GM23338 (cell line): ENCODE results near the gene TARS2. TPM values are rescaled to one million over a fixed set of nuclear protein-coding genes. Genes with fewer than 3 reads are reported as not detected.

ENCODE experiments used
- ATAC-seq: fragments of 200-7000 bp; cut with Tn5 transposase; 3 replicates; pipeline ENCODE4 v1.9.1; 2020
- DNase-seq: peaks from one replicate; pipeline ENCODE4 v3.0.0-alpha.2; 2015; ENCODE audit warnings: low spot score
- H2AFZ ChIP-seq: fragments of 200-600 bp; sonication (generic); 2 replicates; pipeline ENCODE4 v1.8.0; 2016; ENCODE audit warnings: antibody characterized with exemption, mild to moderate bottlenecking, moderate library complexity
- H3F3A ChIP-seq: fragments of 200-600 bp; sonication (generic); replicated peaks from 2 replicates; pipeline ENCODE4 v1.8.0; 2017; ENCODE audit warnings: antibody characterized with exemption, mixed run types, low read depth
- H3K27ac ChIP-seq: fragments of 200-600 bp; sonication (generic); 2 replicates; pipeline ENCODE4 v1.6.1; 2016; ENCODE audit warnings: low read depth
- H3K27me3 ChIP-seq: fragments of 200-600 bp; sonication (generic); 2 replicates; pipeline ENCODE4 v1.8.0; 2016; ENCODE audit warnings: mild to moderate bottlenecking, mixed run types, moderate library complexity; ENCODE audit not compliant: insufficient read depth
- H3K36me3 ChIP-seq: fragments of 200-600 bp; sonication (generic); 2 replicates; pipeline ENCODE4 v1.8.0; 2016; ENCODE audit warnings: mild to moderate bottlenecking; ENCODE audit not compliant: insufficient read depth
- H3K4me1 ChIP-seq: fragments of 200-600 bp; sonication (generic); 2 replicates; pipeline ENCODE4 v1.8.0; 2016; ENCODE audit warnings: mild to moderate bottlenecking, moderate library complexity; ENCODE audit not compliant: insufficient read depth
- H3K4me2 ChIP-seq: fragments of 200-600 bp; sonication (generic); 2 replicates; pipeline ENCODE4 v1.7.1; 2017; ENCODE audit warnings: mixed run types
- H3K4me3 ChIP-seq: fragments of 200-600 bp; sonication (generic); 2 replicates; pipeline ENCODE4 v1.6.1; 2016; ENCODE audit warnings: mixed run types
- H3K79me2 ChIP-seq: fragments of 200-600 bp; sonication (generic); replicated peaks from 2 replicates; pipeline ENCODE4 v1.8.0; 2017; ENCODE audit warnings: mild to moderate bottlenecking; ENCODE audit not compliant: insufficient read depth
- H3K9me2 ChIP-seq: fragments of 200-600 bp; sonication (generic); 2 replicates; pipeline ENCODE4 v1.8.0; 2017; ENCODE audit not compliant: insufficient read depth
- H4K20me1 ChIP-seq: fragments of 200-600 bp; sonication (generic); replicated peaks from 2 replicates; pipeline ENCODE4 v1.8.0; 2017; ENCODE audit warnings: mild to moderate bottlenecking; ENCODE audit not compliant: insufficient read depth
- H3K27ac Mint-ChIP-seq: 2 replicates; pipeline ENCODE4 v1.8.0; 2020; ENCODE audit warnings: inconsistent platforms, mild to moderate bottlenecking, moderate library complexity, mixed read lengths
- H3K27me3 Mint-ChIP-seq: 3 replicates; pipeline ENCODE4 v1.8.0; 2022; ENCODE audit warnings: low read depth, mild to moderate bottlenecking, moderate library complexity, mixed read lengths, inconsistent platforms; ENCODE audit not compliant: insufficient read depth, poor library complexity
- H3K36me3 Mint-ChIP-seq: 3 replicates; pipeline ENCODE4 v1.8.0; 2021; ENCODE audit warnings: low read depth, mild to moderate bottlenecking, inconsistent platforms, moderate library complexity, mixed read lengths
- H3K4me1 Mint-ChIP-seq: 3 replicates; pipeline ENCODE4 v1.8.0; 2020; ENCODE audit warnings: mild to moderate bottlenecking, inconsistent platforms, mixed read lengths
- H3K4me3 Mint-ChIP-seq: 3 replicates; pipeline ENCODE4 v1.8.0; 2021; ENCODE audit warnings: moderate library complexity, mild to moderate bottlenecking, inconsistent platforms, mixed read lengths
- H3K9me3 Mint-ChIP-seq: 3 replicates; pipeline ENCODE4 v1.8.0; 2020; ENCODE audit warnings: moderate library complexity, mild to moderate bottlenecking, inconsistent platforms, mixed read lengths
- CREB1 ChIP-seq: fragments of 250-450 bp; sonication (Bioruptor Pico); IDR thresholded peaks from 2 replicates; pipeline ENCODE4 v1.5.0; 2020; ENCODE audit warnings: low read depth, mild to moderate bottlenecking, moderate library complexity
- CTCF ChIP-seq, 2 experiments: fragments of 200-600 bp in 1 of 2; sonication (generic) in 1 of 2; conservative IDR thresholded peaks; 2 replicates each; pipeline versions ENCODE4 v1.5.1 to v1.6.1; 2016 to 2017; ENCODE audit warnings: antibody characterized with exemption in 2 of 2, low read depth in 2 of 2, mild to moderate bottlenecking in 2 of 2, moderate library complexity in 1 of 2
- ETS1 ChIP-seq: IDR thresholded peaks from 2 replicates; pipeline ENCODE4 v1.6.1; 2016; ENCODE audit warnings: antibody characterized with exemption
- EZH2 ChIP-seq: fragments of 200-600 bp; sonication (generic); IDR thresholded peaks from one replicate; pipeline ENCODE4 v1.8.0; 2017; ENCODE audit warnings: antibody characterized with exemption, mild to moderate bottlenecking, low read depth; ENCODE audit not compliant: unreplicated experiment
- EZH2phosphoT487 ChIP-seq: fragments of 200-600 bp; sonication (generic); IDR thresholded peaks from one replicate; pipeline ENCODE4 v1.8.1; 2018; ENCODE audit warnings: antibody characterized with exemption; ENCODE audit not compliant: unreplicated experiment
- NANOG ChIP-seq: IDR thresholded peaks from 2 replicates; pipeline ENCODE4 v1.6.1; 2016; ENCODE audit warnings: antibody characterized with exemption, borderline replicate concordance
- POLR2AphosphoS5 ChIP-seq: IDR thresholded peaks from 2 replicates; pipeline ENCODE4 v1.6.1; 2016; ENCODE audit warnings: antibody characterized with exemption, low read depth
- STAT1 ChIP-seq: IDR thresholded peaks from one replicate; pipeline ENCODE4 v1.6.1; 2016; ENCODE audit warnings: antibody characterized with exemption; ENCODE audit not compliant: unreplicated experiment
- ZNF114 ChIP-seq: fragments of 250-450 bp; sonication (Bioruptor Pico); IDR thresholded peaks from 2 replicates; pipeline ENCODE4 v1.5.0; 2020; ENCODE audit warnings: mild to moderate bottlenecking, moderate library complexity
- ZNF331 ChIP-seq: fragments of 250-450 bp; sonication (Bioruptor Pico); IDR thresholded peaks from 2 replicates; pipeline ENCODE4 v1.5.0; 2020; ENCODE audit warnings: low read depth, mild to moderate bottlenecking, moderate library complexity
- ZNF462 ChIP-seq: fragments of 250-450 bp; sonication (Bioruptor Pico); IDR thresholded peaks from 2 replicates; pipeline ENCODE4 v1.5.0; 2020; ENCODE audit warnings: mild to moderate bottlenecking, moderate library complexity
- polyA plus RNA-seq: library from polyadenylated mRNA; unstranded; fragments of >200 nt; fragmentation: Nextera tagmentation; extraction: Ambion mirVana; gene quantifications from 2 replicates; pipeline ENCODE4 v1.2.1, GENCODE V29; 2016
- total RNA-seq: library from RNA; depleted of rRNA; stranded (reverse); fragments of >200 nt; shearing (Covaris generic); gene quantifications from 2 replicates; pipeline ENCODE4 v1.2.3, GENCODE V29; 2014

Gene TARS2
- total and polyA plus RNA-seq, 2 experiments from 2014 or later, result 19.5 to 28.4 TPM

- Histone ChIP-seq H3K4me1 (no peaks in the 10 kb centered on the region), H3F3A (peaks cover 10% of the 10 kb centered on the region), H3K27ac (no peak overlapping the region), H3K9me2 (no peaks in the 10 kb centered on the region), H3K4me3 (no peak overlapping the region), H4K20me1 (peaks cover 4% of the 10 kb centered on the region; the same call in 1 of the 2 replicates), H3K4me2 (no peak overlapping the region), H3K27me3 (no peaks in the 10 kb centered on the region), H3K36me3 (peaks cover 27% of the 10 kb centered on the region), H3K79me2 (no peaks in the 10 kb centered on the region; the same call in 1 of the 2 replicates), H2AFZ (no peak overlapping the region)
- peaks cover 2% of the 10 kb centered on the region for H3K27me3 Mint-ChIP-seq
- H3K27ac Mint-ChIP-seq, result no peak overlapping the region
- H3K4me1 Mint-ChIP-seq, result no peaks in the 10 kb centered on the region
- ATAC-seq (peak; percentile 75), DNase-seq (peak; percentile 86)
- H3K36me3 Mint-ChIP-seq, result peaks cover 43% of the 10 kb centered on the region
- H3K9me3 Mint-ChIP-seq, result no peaks in the 10 kb centered on the region
- TF ChIP-seq EZH2phosphoT487 (no peak), CTCF (conservative IDR thresholded peaks at IDR 0.05; ENCODE audit: low read depth in 2 of 2) (peak; percentile 75 to 78)
- H3K4me3 Mint-ChIP-seq, result no peak overlapping the region
Measured at GRCh38 chr1:150464422-150464826, 22.8 kb upstream of the TARS2 start.

- no peak for DNase-seq
- Histone ChIP-seq H3F3A (peaks cover 10% of the 10 kb centered on the region), H4K20me1 (peaks cover 4% of the 10 kb centered on the region; the same call in 1 of the 2 replicates), H3K27ac (no peak overlapping the region), H2AFZ (no peak overlapping the region), H3K4me1 (0 out of 2 replicates have a peak, but pooled peaks cover 3% of the 10 kb centered on the region), H3K4me3 (no peak overlapping the region), H3K36me3 (peaks cover 35% of the 10 kb centered on the region), H3K79me2 (no peaks in the 10 kb centered on the region), H3K4me2 (no peak overlapping the region), H3K9me2 (no peaks in the 10 kb centered on the region), H3K27me3 (no peaks in the 10 kb centered on the region)
- ATAC-seq, result no peak
- Mint-ChIP-seq H3K4me3 (no peak overlapping the region), H3K9me3 (no peaks in the 10 kb centered on the region), H3K27me3 (peaks cover 5% of the 10 kb centered on the region), H3K36me3 (peaks cover 50% of the 10 kb centered on the region), H3K27ac (no peak overlapping the region), H3K4me1 (peaks cover 7% of the 10 kb centered on the region)
- TF ChIP-seq CREB1 (CRISPR knock-in tag), result no peak
- TF ChIP-seq ZNF114 (CRISPR knock-in tag), result no peak
- TF ChIP-seq CTCF (conservative IDR thresholded peaks at IDR 0.05; ENCODE audit: low read depth in 2 of 2), result no peak
- no peak for TF ChIP-seq ZNF331 (CRISPR knock-in tag)
- TF ChIP-seq STAT1, result no peak
- TF ChIP-seq ZNF462, result no peak
- no peak for TF ChIP-seq NANOG
- no peak for TF ChIP-seq POLR2AphosphoS5
- no peak for TF ChIP-seq ETS1
- TF ChIP-seq EZH2, result no peak
Measured at GRCh38 chr1:150466964-150467363, 20.3 kb upstream of the TARS2 start.
